NT2/D1 (cell line): ENCODE results near the gene FGF4.

ENCODE experiments used
- SUZ12 ChIP-seq: IDR thresholded peaks from 2 replicates; pipeline ENCODE4 v1.6.1; 2011; ENCODE audit not compliant: insufficient read length, insufficient read depth; ENCODE audit errors: extremely low read depth
- YY1 ChIP-seq: IDR thresholded peaks from 2 replicates; pipeline ENCODE4 v1.6.1; 2011; ENCODE audit not compliant: insufficient read length, insufficient read depth

DNA sequence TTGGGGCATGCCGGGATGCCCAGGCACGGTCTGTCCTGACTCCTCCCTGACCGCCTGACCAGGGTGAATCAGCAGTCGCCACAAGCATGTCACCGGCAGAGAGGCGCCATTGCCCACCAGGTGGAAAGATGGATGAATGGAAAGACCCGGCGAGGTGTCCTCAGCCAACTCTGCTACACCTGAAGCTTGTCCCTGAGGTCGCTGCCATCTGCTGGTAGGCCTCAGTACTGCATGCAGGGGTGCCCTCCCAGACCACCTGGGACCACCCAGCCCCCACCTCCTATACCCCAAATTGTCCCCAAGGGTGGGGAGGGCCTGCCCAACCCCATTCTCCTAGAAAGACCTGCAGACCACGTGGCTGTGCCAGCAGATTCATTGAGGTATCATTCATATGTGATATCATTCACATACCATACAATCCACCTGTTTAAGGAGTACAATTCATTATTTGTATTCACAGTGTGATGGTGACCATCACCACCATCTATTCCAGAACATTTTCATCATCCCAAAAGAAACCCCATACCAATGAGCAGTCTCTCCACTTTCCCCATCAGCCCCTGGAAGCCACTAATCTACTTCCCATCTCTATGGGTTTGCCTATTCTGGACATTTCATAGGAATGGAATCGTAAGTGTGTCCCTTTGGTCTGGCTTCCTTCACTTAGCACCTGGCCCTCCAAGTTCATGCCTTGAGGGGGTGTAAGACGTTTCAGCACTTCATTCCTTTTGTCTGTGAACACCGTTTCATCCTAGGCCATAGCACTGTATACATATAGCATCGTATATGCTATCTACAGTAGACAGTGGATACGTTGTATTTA, 26.6 kb upstream of the FGF4 start:
- TF ChIP-seq YY1: no peak
- TF ChIP-seq SUZ12: no peak
